Measurements from ENCODE around the gene TANC2.
"Not testable (repeated sequence)": the region's sequence is repeated elsewhere in the genome, so short reads cannot be mapped to it uniquely, and the experiment has no call there.

Gene TANC2

GRCh38 chr17:62965174-62965685, 805 bp upstream of the TANC2 start:
- peak in 1 of 4 experiments; percentile 7 for DNase-seq

GRCh38 chr17:62966426-62967204, 580 bp downstream of the TANC2 start:
- peak in 3 of 4 experiments; percentile 2 to 35 (median 13) for DNase-seq

- DNase-seq, result no peak
Measured at GRCh38 chr17:62967205-62967529, 1.1 kb downstream of the TANC2 start.

- DNase-seq, result peak; percentile 75 to 91 (median 82)
Measured at GRCh38 chr17:62968445-62968923, 2.4 kb downstream of the TANC2 start.

- DNase-seq, result no peak
Measured at GRCh38 chr17:62970610-62971009, 4.6 kb downstream of the TANC2 start.

GRCh38 chr17:62971853-62972252, 5.8 kb downstream of the TANC2 start:
- no peak for DNase-seq

GRCh38 chr17:62974788-62975187, 8.8 kb downstream of the TANC2 start:
- DNase-seq, result no peak

GRCh38 chr17:62975206-62975605, 9.2 kb downstream of the TANC2 start:
- DNase-seq, result no peak

GRCh38 chr17:62976643-62977231, 10.7 kb downstream of the TANC2 start:
- not testable (repeated sequence) for DNase-seq

GRCh38 chr17:62980842-62981241, 14.8 kb downstream of the TANC2 start:
- no peak for DNase-seq

GRCh38 chr17:62981933-62982332, 15.9 kb downstream of the TANC2 start:
- no peak for DNase-seq

- no peak for DNase-seq
Measured at GRCh38 chr17:62984801-62985200, 18.8 kb downstream of the TANC2 start.

GRCh38 chr17:62986549-62986948, 20.5 kb downstream of the TANC2 start:
- no peak for DNase-seq

GRCh38 chr17:62987136-62987535, 21.1 kb downstream of the TANC2 start:
- no peak for DNase-seq

GRCh38 chr17:62989501-62989900, 23.5 kb downstream of the TANC2 start:
- no peak for DNase-seq

GRCh38 chr17:62994931-62995330, 28.9 kb downstream of the TANC2 start:
- DNase-seq, result no peak

- DNase-seq, result peak; percentile 55 to 90 (median 76)
Measured at GRCh38 chr17:62995377-62995885, 29.4 kb downstream of the TANC2 start.

GRCh38 chr17:62996221-62996620, 30.2 kb downstream of the TANC2 start:
- DNase-seq, result peak in 2 of 4 experiments; percentile 12 to 22

GRCh38 chr17:62998166-62998565, 32.1 kb downstream of the TANC2 start:
- peak in 2 of 4 experiments; percentile 25 to 27 for DNase-seq

- DNase-seq, result no peak
Measured at GRCh38 chr17:62998665-62999393, 32.8 kb downstream of the TANC2 start.

GRCh38 chr17:62999736-63000135, 33.7 kb downstream of the TANC2 start:
- no peak for DNase-seq

- peak in 2 of 4 experiments; percentile 22 to 36 for DNase-seq
Measured at GRCh38 chr17:63001689-63002394, 35.8 kb downstream of the TANC2 start.

Data from suppressor macrophage (primary cell).